IPS-18a (cell line): ENCODE measurements around the gene PTPRM.

Source experiments
- H3K27ac ChIP-seq: one replicate; pipeline ENCODE4 v1.5.1; 2013; ENCODE audit warnings: low read length
- H3K27me3 ChIP-seq: one replicate; pipeline ENCODE4 v1.6.1; 2013; ENCODE audit warnings: mild to moderate bottlenecking, low read length; ENCODE audit not compliant: control insufficient read depth, insufficient read depth
- H3K36me3 ChIP-seq: one replicate; pipeline ENCODE4 v1.6.1; 2013; ENCODE audit warnings: low read depth, low read length; ENCODE audit not compliant: control insufficient read depth
- H3K4me1 ChIP-seq: one replicate; pipeline ENCODE4 v1.6.1; 2013; ENCODE audit warnings: low read depth, low read length; ENCODE audit not compliant: control insufficient read depth
- H3K4me3 ChIP-seq: one replicate; pipeline ENCODE4 v1.5.1; 2013; ENCODE audit warnings: low read length
- H3K9ac ChIP-seq: one replicate; pipeline ENCODE4 v1.6.1; 2013; ENCODE audit warnings: mild to moderate bottlenecking, low read length, moderate library complexity
- H3K9me3 ChIP-seq: one replicate; pipeline ENCODE4 v1.6.1; 2013; ENCODE audit warnings: low read depth, low read length; ENCODE audit not compliant: control insufficient read depth

PTPRM gene

DNA sequence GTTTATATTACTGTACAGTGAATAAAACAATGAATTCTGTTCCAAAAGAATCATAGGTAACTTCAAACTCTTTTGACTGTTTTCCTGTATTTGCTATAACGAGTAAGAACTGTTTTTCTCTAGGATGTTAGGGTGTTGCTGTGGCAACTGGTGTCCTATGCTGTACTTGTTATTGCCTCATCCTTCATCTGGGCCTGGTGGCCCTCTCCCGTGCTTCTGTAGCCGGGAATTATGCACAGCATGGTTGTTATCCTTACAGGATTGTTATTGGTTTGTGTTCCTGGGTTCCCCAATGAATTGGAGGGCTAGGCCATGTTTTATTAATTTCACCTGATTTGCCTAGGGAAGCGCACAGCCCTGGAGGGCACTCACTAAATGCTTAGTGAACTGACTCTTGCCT lies 279.2 kb downstream of the PTPRM start:
- H3K36me3 ChIP-seq = no peaks in the 10 kb centered on the region
- H3K27me3 ChIP-seq = no peaks in the 10 kb centered on the region
- H3K9ac ChIP-seq = no peak overlapping the region
- H3K9me3 ChIP-seq = peaks cover 8% of the 10 kb centered on the region
- no peak overlapping the region for H3K4me3 ChIP-seq
- H3K4me1 ChIP-seq = peaks cover 3% of the 10 kb centered on the region
- H3K27ac ChIP-seq = no peak overlapping the region

DNA sequence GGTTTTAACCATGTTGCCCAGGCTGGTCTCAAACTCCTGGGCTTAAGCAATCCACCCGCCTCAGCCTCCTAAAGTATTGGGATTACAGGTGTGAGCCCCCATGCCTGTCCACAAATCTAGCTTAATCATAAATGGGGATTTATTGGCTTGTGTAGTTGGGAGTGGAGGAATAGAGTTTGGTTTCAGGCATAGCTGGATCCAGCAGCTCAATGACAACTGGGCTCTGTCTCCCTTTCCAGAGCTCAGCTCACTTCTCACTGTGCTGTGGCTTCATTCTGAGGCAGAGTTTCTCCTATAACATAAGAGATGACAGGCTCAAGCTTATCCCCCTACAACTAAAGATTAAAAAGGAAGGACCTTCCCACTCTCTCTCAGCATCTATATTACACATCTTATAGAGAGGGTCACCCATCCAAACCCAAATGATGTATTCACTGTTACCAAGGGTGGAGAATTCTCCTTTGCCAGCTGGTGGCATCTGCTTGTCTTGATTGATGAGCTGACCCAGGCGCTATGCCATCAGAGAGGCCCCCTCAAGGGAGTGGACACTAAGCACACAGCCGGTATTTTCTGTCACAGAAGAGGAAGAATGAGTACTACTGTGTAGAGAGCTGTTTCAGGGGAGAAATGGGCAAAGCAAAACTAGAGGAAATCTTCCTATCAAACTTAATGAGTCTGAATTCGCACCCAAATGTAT lies 280.4 kb downstream of the PTPRM start:
- no peak overlapping the region for H3K4me3 ChIP-seq
- no peak overlapping the region for H3K9ac ChIP-seq
- no peaks in the 10 kb centered on the region for H3K27me3 ChIP-seq
- H3K27ac ChIP-seq = no peak overlapping the region
- H3K4me1 ChIP-seq = peaks cover 3% of the 10 kb centered on the region
- H3K9me3 ChIP-seq = peaks cover 8% of the 10 kb centered on the region
- H3K36me3 ChIP-seq = no peaks in the 10 kb centered on the region

DNA sequence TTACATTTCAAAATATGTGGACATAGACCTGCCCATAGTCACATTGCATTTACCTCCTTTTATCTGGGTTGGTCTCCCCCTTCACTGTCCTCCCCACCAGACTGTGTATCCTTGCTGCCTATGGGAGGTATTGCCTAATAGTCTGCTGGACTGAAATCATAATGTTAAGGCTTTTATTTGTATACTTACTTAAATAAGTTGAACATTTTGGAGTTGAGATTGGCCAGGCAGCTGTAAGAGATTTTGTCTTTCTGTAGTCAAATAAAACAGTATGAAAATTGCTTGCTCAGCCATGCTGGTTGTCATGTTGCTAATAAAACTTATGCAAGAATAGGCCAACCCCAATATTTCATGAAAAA lies 280.9 kb downstream of the PTPRM start:
- H3K4me1 ChIP-seq = peaks cover 3% of the 10 kb centered on the region
- H3K9ac ChIP-seq = no peak overlapping the region
- no peaks in the 10 kb centered on the region for H3K27me3 ChIP-seq
- H3K27ac ChIP-seq = no peak overlapping the region
- no peaks in the 10 kb centered on the region for H3K36me3 ChIP-seq
- H3K4me3 ChIP-seq = no peak overlapping the region
- peaks cover 8% of the 10 kb centered on the region for H3K9me3 ChIP-seq

DNA sequence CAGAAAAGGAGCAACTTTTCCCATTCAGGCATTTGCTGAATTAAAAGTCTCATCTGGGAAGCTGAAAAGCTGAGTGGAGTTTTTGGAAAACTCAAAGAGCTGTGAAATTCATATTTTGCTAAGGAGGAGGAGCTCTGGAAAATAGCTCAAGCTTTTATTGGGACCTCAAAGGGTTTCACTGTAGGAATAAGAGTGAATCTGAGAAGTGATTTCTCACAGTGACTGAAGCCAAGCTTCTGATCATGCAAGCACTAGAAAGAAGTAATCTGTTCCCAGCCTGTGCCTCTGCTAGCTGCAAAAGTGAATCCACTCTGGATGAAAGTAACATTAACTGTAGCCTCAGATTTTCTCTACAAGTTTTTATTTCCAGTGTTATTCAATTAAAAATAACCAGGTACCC lies 283.3 kb downstream of the PTPRM start:
- H3K9ac ChIP-seq = no peak overlapping the region
- H3K27me3 ChIP-seq = no peaks in the 10 kb centered on the region
- H3K9me3 ChIP-seq = no peaks in the 10 kb centered on the region
- no peak overlapping the region for H3K4me3 ChIP-seq
- H3K36me3 ChIP-seq = no peaks in the 10 kb centered on the region
- no peak overlapping the region for H3K27ac ChIP-seq
- H3K4me1 ChIP-seq = peaks cover 3% of the 10 kb centered on the region

DNA sequence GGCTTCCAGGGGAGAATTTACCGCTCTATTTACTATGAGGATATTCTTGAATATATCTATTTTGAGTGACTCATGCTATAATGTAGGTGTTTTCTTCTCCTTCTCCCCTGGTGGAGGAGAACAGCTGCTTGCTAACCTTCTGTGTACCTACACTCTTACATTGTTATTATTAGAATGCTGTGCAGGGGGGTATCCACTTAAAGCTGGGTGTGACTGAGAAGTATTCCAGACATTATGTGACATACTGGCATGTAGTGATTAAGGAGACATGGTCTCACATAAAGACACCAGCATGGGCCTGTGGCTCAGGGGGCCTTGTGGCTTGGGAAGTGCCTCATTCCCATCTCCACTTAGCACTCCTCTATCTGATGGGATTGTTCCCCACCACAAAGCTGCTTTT lies 287.9 kb downstream of the PTPRM start:
- no peaks in the 10 kb centered on the region for H3K4me1 ChIP-seq
- no peaks in the 10 kb centered on the region for H3K36me3 ChIP-seq
- no peak overlapping the region for H3K4me3 ChIP-seq

DNA sequence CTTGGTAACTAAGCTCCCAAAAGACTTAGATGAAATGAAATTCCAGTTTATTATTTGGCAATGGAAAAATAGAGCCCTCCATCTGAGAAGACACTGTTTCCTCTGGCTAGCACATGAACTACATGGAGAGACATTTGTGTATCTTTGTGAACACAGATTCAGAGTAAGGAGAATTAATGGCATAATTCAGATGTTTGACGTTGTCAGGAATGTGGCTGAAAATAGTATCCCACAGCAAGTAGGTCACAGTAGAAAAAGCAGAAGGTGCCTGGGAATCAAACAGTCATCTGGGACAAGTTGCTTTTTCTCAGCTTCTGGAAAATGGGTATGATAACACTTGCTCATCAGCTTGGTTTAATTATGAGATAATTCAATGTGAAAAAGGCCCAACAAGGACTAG lies 288.6 kb downstream of the PTPRM start:
- no peaks in the 10 kb centered on the region for H3K4me1 ChIP-seq
- no peaks in the 10 kb centered on the region for H3K36me3 ChIP-seq
- no peaks in the 10 kb centered on the region for H3K27me3 ChIP-seq
- no peak overlapping the region for H3K9ac ChIP-seq
- H3K27ac ChIP-seq = no peak overlapping the region
- no peaks in the 10 kb centered on the region for H3K9me3 ChIP-seq
- no peak overlapping the region for H3K4me3 ChIP-seq

More for the DNA sequence above, 287.9 kb downstream of the PTPRM start:
- no peaks in the 10 kb centered on the region for H3K27me3 ChIP-seq
- H3K9me3 ChIP-seq = no peaks in the 10 kb centered on the region
- no peak overlapping the region for H3K27ac ChIP-seq
- no peak overlapping the region for H3K9ac ChIP-seq

DNA sequence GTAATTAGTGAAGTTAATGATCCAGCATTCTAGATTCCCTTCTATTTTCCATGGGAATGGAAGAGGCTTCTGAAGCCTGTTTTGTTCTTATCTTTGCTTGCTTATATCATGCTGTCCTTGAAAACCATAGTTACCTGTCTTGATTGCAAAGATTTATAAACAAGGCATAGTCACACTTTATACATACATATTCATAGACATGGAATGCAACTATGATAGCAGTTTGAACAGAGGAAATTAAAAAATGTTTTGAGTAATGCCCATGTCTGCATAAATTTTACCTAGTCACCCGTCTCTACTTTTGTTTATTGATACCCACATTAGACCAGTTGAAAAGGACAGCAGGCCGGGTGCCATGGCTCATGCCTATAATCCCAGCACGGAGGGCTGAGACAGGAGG lies 289.0 kb downstream of the PTPRM start:
- Histone ChIP-seq H3K9me3 (no peaks in the 10 kb centered on the region), H3K4me1 (no peaks in the 10 kb centered on the region), H3K27ac (no peak overlapping the region), H3K27me3 (no peaks in the 10 kb centered on the region), H3K9ac (no peak overlapping the region), H3K36me3 (no peaks in the 10 kb centered on the region), H3K4me3 (no peak overlapping the region)

DNA sequence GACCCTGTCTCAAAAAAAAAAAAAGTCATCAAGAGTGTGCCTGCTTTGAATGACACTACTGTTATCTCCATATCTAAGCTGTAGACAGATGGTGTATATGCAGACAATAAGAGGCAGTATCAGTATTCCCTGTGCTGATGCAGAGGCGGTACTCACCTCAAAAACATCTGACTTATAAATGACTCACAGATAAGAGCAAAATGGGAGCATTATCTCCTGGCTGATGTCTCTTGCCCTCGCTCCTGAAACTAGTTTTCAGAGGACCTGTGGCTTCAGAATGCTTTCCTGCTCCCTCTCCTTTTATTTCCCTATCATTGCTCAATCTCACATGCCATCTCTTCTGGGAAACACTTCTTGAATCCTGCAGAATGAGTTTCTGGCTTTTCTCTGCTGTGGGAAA lies 289.6 kb downstream of the PTPRM start:
- no peaks in the 10 kb centered on the region for H3K9me3 ChIP-seq
- H3K27ac ChIP-seq = no peak overlapping the region
- no peaks in the 10 kb centered on the region for H3K4me1 ChIP-seq
- no peak overlapping the region for H3K9ac ChIP-seq
- no peak overlapping the region for H3K4me3 ChIP-seq
- H3K36me3 ChIP-seq = no peaks in the 10 kb centered on the region
- H3K27me3 ChIP-seq = no peaks in the 10 kb centered on the region

DNA sequence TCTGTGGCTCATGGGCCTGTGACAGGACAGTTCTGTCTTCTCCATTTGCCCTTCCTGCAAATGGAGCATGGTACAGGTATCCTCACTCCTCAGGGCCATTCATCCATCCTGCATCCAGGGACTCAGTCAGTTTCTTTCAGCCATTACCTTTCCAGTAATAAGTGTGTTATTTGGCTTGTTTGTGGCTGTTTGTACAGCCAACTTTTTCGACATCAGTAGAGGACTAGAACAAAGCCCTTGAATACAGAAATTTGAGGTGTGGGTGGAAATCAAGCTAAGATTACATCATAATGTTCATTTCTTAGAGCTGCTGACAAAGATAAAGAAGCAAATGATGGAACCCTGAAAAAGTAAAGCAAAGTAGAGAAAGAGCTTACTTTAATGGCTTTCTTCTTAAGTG lies 290.4 kb downstream of the PTPRM start:
- no peak overlapping the region for H3K27ac ChIP-seq
- H3K4me1 ChIP-seq = no peaks in the 10 kb centered on the region
- no peaks in the 10 kb centered on the region for H3K9me3 ChIP-seq
- no peak overlapping the region for H3K4me3 ChIP-seq
- no peaks in the 10 kb centered on the region for H3K27me3 ChIP-seq
- H3K36me3 ChIP-seq = no peaks in the 10 kb centered on the region
- no peak overlapping the region for H3K9ac ChIP-seq

DNA sequence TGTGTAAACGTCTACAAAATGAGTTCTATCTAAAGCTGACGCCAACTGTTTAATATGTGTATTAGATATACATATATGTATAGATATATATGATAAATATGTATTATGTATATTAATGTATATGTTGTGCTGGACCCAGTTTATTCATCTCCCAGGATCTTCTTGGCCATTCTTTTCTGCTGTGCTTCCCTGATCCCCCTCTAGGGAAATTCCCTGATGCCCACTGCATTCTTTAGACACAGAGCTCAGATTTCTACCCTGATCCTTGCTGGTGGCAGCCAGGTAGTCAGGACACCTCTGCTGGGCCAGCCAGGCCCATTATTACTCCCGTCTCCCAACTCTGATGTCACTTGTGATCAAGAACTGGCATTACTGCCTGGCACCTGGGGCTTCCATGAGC lies 292.0 kb downstream of the PTPRM start:
- Histone ChIP-seq H3K9me3 (no peaks in the 10 kb centered on the region), H3K27ac (no peak overlapping the region), H3K4me3 (no peak overlapping the region), H3K36me3 (no peaks in the 10 kb centered on the region), H3K4me1 (no peaks in the 10 kb centered on the region), H3K9ac (no peak overlapping the region), H3K27me3 (no peaks in the 10 kb centered on the region)

DNA sequence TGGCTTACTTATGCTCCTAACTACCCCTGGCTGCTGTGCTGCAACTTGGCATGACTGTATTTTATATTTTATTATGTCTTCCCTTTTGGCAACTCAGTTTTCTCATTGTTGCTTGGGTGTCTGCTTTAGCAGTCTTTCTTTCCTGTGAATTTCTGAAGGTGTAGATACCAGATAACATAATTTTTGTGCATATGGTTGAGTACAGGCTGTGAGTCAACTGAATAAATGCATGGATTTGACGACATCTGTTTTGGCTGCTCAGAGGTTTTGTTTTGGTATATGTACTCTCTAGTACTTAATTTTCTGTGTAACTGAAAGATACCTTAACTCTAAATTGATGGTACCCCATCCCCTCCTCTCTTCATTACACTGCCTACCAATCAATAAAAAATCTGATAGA lies 303.1 kb downstream of the PTPRM start:
- no peaks in the 10 kb centered on the region for H3K36me3 ChIP-seq
- H3K4me3 ChIP-seq = no peak overlapping the region
- no peaks in the 10 kb centered on the region for H3K27me3 ChIP-seq
- no peaks in the 10 kb centered on the region for H3K9me3 ChIP-seq
- no peak overlapping the region for H3K27ac ChIP-seq
- H3K9ac ChIP-seq = no peak overlapping the region
- no peaks in the 10 kb centered on the region for H3K4me1 ChIP-seq

DNA sequence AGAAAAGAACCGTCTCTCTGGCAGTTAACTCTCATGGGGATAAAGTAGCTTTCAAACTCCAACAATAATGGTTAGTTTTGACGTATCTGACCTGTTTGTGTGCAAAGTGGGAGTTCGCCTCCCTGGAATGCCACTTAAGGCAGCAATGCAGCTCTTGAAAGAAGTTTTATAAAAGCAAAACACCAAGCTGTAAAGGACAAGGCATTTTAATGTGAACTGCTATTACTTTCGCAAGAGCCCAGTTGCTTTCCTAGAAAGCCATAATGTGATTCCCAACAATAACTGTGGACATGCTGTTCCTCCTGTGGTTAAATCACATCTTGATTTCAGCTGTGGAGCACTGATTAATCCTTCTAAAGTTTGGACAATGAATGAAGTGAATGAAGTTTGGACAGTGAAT lies 303.7 kb downstream of the PTPRM start:
- Histone ChIP-seq H3K36me3 (no peaks in the 10 kb centered on the region), H3K4me3 (no peak overlapping the region), H3K27ac (no peak overlapping the region), H3K27me3 (no peaks in the 10 kb centered on the region), H3K4me1 (no peaks in the 10 kb centered on the region), H3K9me3 (no peaks in the 10 kb centered on the region), H3K9ac (no peak overlapping the region)
